Heart left ventricle (tissue), 16 donors: ENCODE results near the gene EYS. TPM values are rescaled to one million over a fixed set of nuclear protein-coding genes. Genes with fewer than 3 reads are reported as not detected.

Experiments used
- ATAC-seq, 4 donors: fragments of 200-7000 bp; cut with Tn5 transposase; one replicate each; pipeline ENCODE4 v1.9.1; 2020 to 2022; ENCODE audit warnings: moderate library complexity in 4 of 4, mild to moderate bottlenecking in 3 of 4, moderate number of reproducible peaks in 1 of 4
- DNase-seq, 5 donors: peaks; one replicate each; pipeline ENCODE4 v3.0.0-alpha.2; 2020
- H3K27ac ChIP-seq, 12 donors: fragments of 200-600 bp; sonication (generic) in 4 of 12; one replicate each; pipeline versions ENCODE4 v1.5.0 to v1.8.0; 2016 to 2022; ENCODE audit warnings: mild to moderate bottlenecking in 2 of 12
- H3K27me3 ChIP-seq, 9 donors: fragments of 200-600 bp; sonication (generic) in 2 of 9; one replicate each; pipeline versions ENCODE4 v1.5.1 to v1.8.0; 2016 to 2022; ENCODE audit warnings: mild to moderate bottlenecking in 3 of 9
- H3K36me3 ChIP-seq, 9 donors: fragments of 200-600 bp; sonication (generic) in 2 of 9; one replicate each; pipeline versions ENCODE4 v1.5.0 to v1.8.0; 2018 to 2022; ENCODE audit warnings: mild to moderate bottlenecking in 2 of 9
- H3K4me1 ChIP-seq, 12 donors: fragments of 200-600 bp; sonication (generic) in 4 of 12; one replicate each; pipeline versions ENCODE4 v1.5.0 to v1.8.0; 2016 to 2022; ENCODE audit warnings: mild to moderate bottlenecking in 3 of 12
- H3K4me3 ChIP-seq, 12 donors: fragments of 200-600 bp; sonication (generic) in 4 of 12; one replicate each; pipeline versions ENCODE4 v1.5.0 to v1.8.0; 2017 to 2022; ENCODE audit warnings: mild to moderate bottlenecking in 9 of 12, moderate library complexity in 4 of 12
- H3K9me3 ChIP-seq, 12 donors: fragments of 200-600 bp; sonication (generic) in 4 of 12; one replicate each; pipeline versions ENCODE4 v1.5.0 to v1.8.0; 2016 to 2022; ENCODE audit warnings: mild to moderate bottlenecking in 1 of 12
- CTCF ChIP-seq, 12 donors: fragments of 200-600 bp; sonication (generic) in 4 of 12; IDR thresholded peaks; one replicate each; pipeline versions ENCODE4 v1.5.0 to v1.8.0; 2018 to 2022; ENCODE audit warnings: antibody characterized with exemption in 12 of 12, mild to moderate bottlenecking in 5 of 12
- POLR2A ChIP-seq, 2 donors: fragments of 450-650 bp; IDR thresholded peaks; one replicate each; pipeline ENCODE4 v1.6.1; 2017; ENCODE audit warnings: antibody characterized with exemption in 2 of 2, mild to moderate bottlenecking in 2 of 2, moderate library complexity in 2 of 2
- WGBS, 4 donors: extraction: QIAGEN DNeasy Blood & Tissue Kit in 2 of 4; methylation state at CpG; one replicate each; pipeline versions ENCODE4 v1.1.5 to v1.1.7; 2013 to 2018; 5-methylcytosine and 5-hydroxymethylcytosine counted together
- intact Hi-C, 10 donors: fragments of 100-400 bp; cut with DNase I; formaldehyde crosslinking; loops; one replicate each; pipeline versions ENCODE4 v1.11.1 to v1.14.2; 2022
- polyA plus RNA-seq, 2 donors: library from polyadenylated mRNA; stranded (reverse); fragments of 200-250 nt; gene quantifications; one replicate each; pipeline ENCODE4 v1.2.3, GENCODE V29; 2013
- total RNA-seq, 9 donors: library from RNA; depleted of rRNA in 2 of 9; stranded (reverse); fragments of >200 nt in 2 of 9; fragmentation: NEBNext Ultra II Directional in 3 of 9; extraction: Animal tissue kit (Norgen Biotek cat#: 25700) in 3 of 9; gene quantifications; one replicate each; pipeline versions ENCODE4 v1.1.0 to v1.2.4, GENCODE V29; 2016 to 2023
- donor health status: ischemic (EF 13 %, LVEDD 7.1; RV severe dilation, severe dysfunction).
- donor health status: healthy with polysubstance abuse.
- donor health status: DM: no; HTN: yes; CAD: no.
- donor health status: DM: no; HTN: no; CAD: no.
- donor health status: ischemic (EF 25% LVEDD 6.9; RV normal size, moderate dysfunction).
- donor health status: ischemic (EF 25% LVEDD 5.7; RV mildly dilated, moderate dysfunction).
- donor health status: healthy.
- donor health status: DM: yes; HTN: yes; CAD: no.
- donor health status: ischemic (EF 35%, LVEDD 5.7; RV mildly dilated, moderate dysfunction).
- donor health status: nonischemic (EF 11% LVEDD 7.7; RV severe dilation, severe dysfunction).
- donor health status: DM: yes; HTN: yes; CAD: no.
- donor health status: PGD.
- donor health status: ischemic (EF 29% LVEDD 5.4; RV normal size, mild dysfunction).
- donor health status: nonischemic (EF 23%, LVEDD 6.1; RV moderate dilation, normal function).

Gene EYS
- total and polyA plus RNA-seq, 11 donors, result 0.07 to 0.27 (median 0.08) TPM; not detected in 8

DNA sequence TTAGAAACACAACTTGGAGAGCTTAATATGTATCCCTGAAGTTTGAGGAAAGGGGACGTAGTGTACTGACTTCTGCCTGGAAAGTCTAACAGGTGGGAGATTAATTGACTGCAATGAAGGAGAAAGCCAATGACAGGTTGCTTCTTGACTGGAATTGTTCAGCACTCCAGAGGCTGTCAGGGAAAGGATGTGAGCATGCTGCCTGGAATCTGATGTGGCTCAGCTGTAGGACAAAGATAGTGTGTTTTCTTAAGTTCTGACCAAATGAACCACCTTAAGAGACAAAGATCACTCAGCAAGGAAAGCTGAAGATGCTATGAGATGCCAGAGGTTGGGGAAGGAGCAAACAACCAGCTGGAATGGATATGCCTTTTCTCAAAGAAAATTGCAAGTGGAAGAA lies 1885.6 kb downstream of the EYS start:
- 62 to 70% (median 69%) methylated on average over 1 of the region's 1 CpG for WGBS, 4 donors
- TF ChIP-seq CTCF (IDR thresholded peaks at IDR 0.05), result no peak
- TF ChIP-seq POLR2A (IDR thresholded peaks at IDR 0.05), result no peak
- peaks cover 0 to 2% (median 0%) of the 10 kb centered on the region in 12 donors for H3K9me3 ChIP-seq
- H3K4me3 ChIP-seq, result no peak overlapping the region
- intact Hi-C loops, result no loop called here
- H3K27me3 ChIP-seq, result peaks cover 0 to 2% (median 0%) of the 10 kb centered on the region in 9 donors
- ATAC-seq, result no peak
- H3K36me3 ChIP-seq, result no peaks in the 10 kb centered on the region
- H3K27ac ChIP-seq, result no peak overlapping the region
- peaks cover 0 to 6% (median 0%) of the 10 kb centered on the region in 12 donors for H3K4me1 ChIP-seq
- DNase-seq, result no peak

GRCh38 chr6:63819831-63820230 lies 1887.2 kb downstream of the EYS start:
- DNase-seq (no peak), ATAC-seq (no peak)
- TF ChIP-seq POLR2A (IDR thresholded peaks at IDR 0.05) (no peak), CTCF (IDR thresholded peaks at IDR 0.05) (no peak)
- 61 to 82% (median 78%) methylated on average over 1 of the region's 1 CpG for WGBS, 4 donors
- peaks cover 0 to 7% (median 0%) of the 10 kb centered on the region in 12 donors for H3K4me1 ChIP-seq
- H3K36me3 ChIP-seq, result no peaks in the 10 kb centered on the region
- no peak overlapping the region for H3K4me3 ChIP-seq
- H3K27me3 ChIP-seq, result peaks cover 0 to 2% (median 0%) of the 10 kb centered on the region in 9 donors
- no peaks in the 10 kb centered on the region for H3K9me3 ChIP-seq
- H3K27ac ChIP-seq, result no peak overlapping the region
- intact Hi-C loops, result no loop called here

DNA sequence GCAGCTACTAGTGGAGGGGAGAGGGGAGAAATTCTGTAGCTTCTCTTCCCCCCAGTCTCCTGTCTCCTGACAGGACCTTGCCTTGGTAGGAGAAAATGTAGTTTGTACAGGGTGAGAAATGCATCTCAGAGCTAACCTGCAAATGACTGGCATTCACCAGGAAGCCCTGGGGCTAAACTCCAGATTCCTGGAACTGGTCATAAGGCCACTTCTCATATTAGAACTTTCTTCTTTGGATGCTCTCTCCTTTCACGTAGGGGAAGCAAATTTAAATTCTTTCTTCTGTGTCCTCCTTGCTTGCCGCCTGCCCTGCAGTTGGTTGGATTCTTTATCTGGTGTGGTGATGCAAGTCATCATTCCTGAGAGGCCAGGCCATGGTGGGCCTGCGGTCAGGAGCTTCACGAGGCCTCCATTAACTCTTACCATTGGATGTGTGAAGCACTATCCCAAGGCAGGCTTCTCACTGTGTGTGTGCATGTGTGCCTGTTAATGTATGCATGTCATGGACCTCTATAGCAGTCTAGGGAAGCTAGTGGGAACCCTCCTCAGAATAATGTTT lies 1889.5 kb downstream of the EYS start:
- TF ChIP-seq POLR2A (IDR thresholded peaks at IDR 0.05), result no peak
- no peak for TF ChIP-seq CTCF (IDR thresholded peaks at IDR 0.05)
- H3K9me3 ChIP-seq, result no peaks in the 10 kb centered on the region
- no peak overlapping the region for H3K4me3 ChIP-seq
- H3K36me3 ChIP-seq, result no peaks in the 10 kb centered on the region
- ATAC-seq (no peak), DNase-seq (no peak)
- no peaks in the 10 kb centered on the region for H3K27me3 ChIP-seq
- 74 to 81% (median 77%) methylated on average over 4 of the region's 4 CpGs for WGBS, 4 donors
- intact Hi-C loops, result no loop called here
- H3K4me1 ChIP-seq, result peaks cover 0 to 7% (median 0%) of the 10 kb centered on the region in 12 donors
- H3K27ac ChIP-seq, result no peak overlapping the region

DNA sequence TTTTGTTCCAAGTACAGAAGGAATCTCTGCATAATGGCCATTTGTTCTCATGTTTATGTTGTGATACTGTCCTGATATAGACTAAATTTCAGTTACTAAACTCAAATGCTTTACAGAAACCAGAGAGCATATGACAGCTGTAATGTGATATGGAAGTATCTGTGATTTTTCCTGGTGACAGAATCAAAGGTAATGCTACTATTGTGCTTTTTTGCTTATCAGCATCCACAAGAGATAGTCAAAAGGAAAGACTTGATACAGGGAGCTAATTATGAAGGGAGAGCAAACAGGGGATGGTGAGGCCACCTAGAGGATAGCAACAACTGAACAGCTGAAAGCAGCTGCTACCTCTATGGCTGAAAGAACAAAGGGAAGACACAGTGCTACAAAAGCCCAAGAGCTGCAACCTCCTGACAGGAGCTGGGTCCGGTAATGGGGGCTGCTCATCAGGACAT lies 1890.0 kb downstream of the EYS start:
- H3K4me1 ChIP-seq, result peaks cover 0 to 7% (median 0%) of the 10 kb centered on the region in 12 donors
- DNase-seq (no peak), ATAC-seq (no peak)
- WGBS, 4 donors, result 19 to 47% (median 40%) methylated on average over 1 of the region's 1 CpG
- no peaks in the 10 kb centered on the region for H3K9me3 ChIP-seq
- H3K27ac ChIP-seq, result no peak overlapping the region
- TF ChIP-seq CTCF (IDR thresholded peaks at IDR 0.05) (no peak), POLR2A (IDR thresholded peaks at IDR 0.05) (no peak)
- H3K27me3 ChIP-seq, result no peaks in the 10 kb centered on the region
- no peaks in the 10 kb centered on the region for H3K36me3 ChIP-seq
- no peak overlapping the region for H3K4me3 ChIP-seq
- intact Hi-C loops, result no loop called here
